SK-N-SH (cell line): ENCODE data around the gene TBX2.

ENCODE experiments used
- EP300 ChIP-seq, 2 experiments: IDR thresholded peaks; 2 replicates each; pipeline versions ENCODE4 v1.4.0 to v1.6.1; 2012; ENCODE audit warnings: borderline replicate concordance in 1 of 2, low read depth in 1 of 2, low read length in 1 of 2
- MAX ChIP-seq: IDR thresholded peaks from 2 replicates; pipeline ENCODE4 v1.4.0; 2012; ENCODE audit warnings: low read depth
- MEF2A ChIP-seq: IDR thresholded peaks from 2 replicates; pipeline ENCODE4 v1.4.0; 2012; ENCODE audit warnings: low read depth, borderline replicate concordance
- POLR2AphosphoS5 ChIP-seq: IDR thresholded peaks from 2 replicates; pipeline ENCODE4 v1.6.1; 2012; ENCODE audit warnings: low read depth, low read length
- SIN3A ChIP-seq: IDR thresholded peaks from 2 replicates; pipeline ENCODE4 v1.6.1; 2012; ENCODE audit warnings: low read depth, mild to moderate bottlenecking, low read length, moderate library complexity, borderline replicate concordance
- TAF1 ChIP-seq: IDR thresholded peaks from 2 replicates; pipeline ENCODE4 v1.6.1; 2012; ENCODE audit warnings: low read depth, mild to moderate bottlenecking, low read length, moderate library complexity, borderline replicate concordance
- YY1 ChIP-seq: IDR thresholded peaks from 2 replicates; pipeline ENCODE4 v1.4.0; 2012; ENCODE audit warnings: low read depth, mild to moderate bottlenecking
- TF ChIP-seq, protein P1 (sequence below): fragments of 200-600 bp; sonication (generic); IDR thresholded peaks from 2 replicates; pipeline ENCODE4 v1.6.1; 2017; ENCODE audit warnings: antibody characterized with exemption, mild to moderate bottlenecking, moderate library complexity
- TF ChIP-seq, protein P2 (sequence below): IDR thresholded peaks from 2 replicates; pipeline ENCODE4 v1.4.0; 2012; ENCODE audit warnings: low read depth, borderline replicate concordance
- TF ChIP-seq, protein P3 (sequence below): IDR thresholded peaks from 2 replicates; pipeline ENCODE4 v1.6.1; 2012; ENCODE audit warnings: mild to moderate bottlenecking, low read depth, low read length, moderate library complexity
- TF ChIP-seq, protein P4 (sequence below): IDR thresholded peaks from 2 replicates; pipeline ENCODE4; 2012
- TF ChIP-seq, protein P5 (sequence below): IDR thresholded peaks from 2 replicates; pipeline ENCODE4 v1.4.0; 2012; ENCODE audit warnings: low read depth, borderline replicate concordance

DNA sequence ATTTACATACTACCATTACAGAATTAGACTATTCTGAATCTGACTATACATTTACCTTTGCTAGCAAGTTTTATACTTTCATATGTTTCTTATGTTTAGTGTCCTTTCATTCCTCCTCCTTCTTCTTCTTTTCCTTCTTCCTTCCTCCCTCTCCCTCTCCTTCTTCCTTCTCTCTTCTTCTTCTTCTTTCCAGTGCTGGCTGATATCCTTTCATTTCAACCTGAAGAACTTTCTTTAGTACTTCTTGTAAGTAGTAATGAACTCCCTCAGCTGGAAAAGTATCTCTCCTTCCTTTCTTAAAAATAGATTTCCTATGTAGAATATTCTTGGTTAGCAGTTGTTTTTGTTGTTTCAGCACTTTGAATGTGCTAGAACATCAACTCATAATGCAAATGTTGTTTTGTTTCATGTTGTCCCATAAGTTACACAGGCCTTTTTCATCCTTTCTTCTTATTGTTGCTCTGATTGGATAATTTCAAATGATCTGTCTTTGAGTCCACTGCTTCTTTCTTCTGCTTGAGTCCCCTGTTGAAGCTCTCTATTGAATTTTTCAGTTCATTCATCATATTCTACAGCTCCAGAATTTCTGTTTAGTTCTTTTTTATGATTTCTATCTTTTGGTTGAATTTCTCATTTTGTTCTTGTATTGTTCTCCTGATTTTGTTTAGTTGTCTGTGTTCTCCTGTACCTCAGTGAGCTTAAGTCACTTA is 37.5 kb downstream of the TBX2 start:
- TF ChIP-seq, protein P1, sequence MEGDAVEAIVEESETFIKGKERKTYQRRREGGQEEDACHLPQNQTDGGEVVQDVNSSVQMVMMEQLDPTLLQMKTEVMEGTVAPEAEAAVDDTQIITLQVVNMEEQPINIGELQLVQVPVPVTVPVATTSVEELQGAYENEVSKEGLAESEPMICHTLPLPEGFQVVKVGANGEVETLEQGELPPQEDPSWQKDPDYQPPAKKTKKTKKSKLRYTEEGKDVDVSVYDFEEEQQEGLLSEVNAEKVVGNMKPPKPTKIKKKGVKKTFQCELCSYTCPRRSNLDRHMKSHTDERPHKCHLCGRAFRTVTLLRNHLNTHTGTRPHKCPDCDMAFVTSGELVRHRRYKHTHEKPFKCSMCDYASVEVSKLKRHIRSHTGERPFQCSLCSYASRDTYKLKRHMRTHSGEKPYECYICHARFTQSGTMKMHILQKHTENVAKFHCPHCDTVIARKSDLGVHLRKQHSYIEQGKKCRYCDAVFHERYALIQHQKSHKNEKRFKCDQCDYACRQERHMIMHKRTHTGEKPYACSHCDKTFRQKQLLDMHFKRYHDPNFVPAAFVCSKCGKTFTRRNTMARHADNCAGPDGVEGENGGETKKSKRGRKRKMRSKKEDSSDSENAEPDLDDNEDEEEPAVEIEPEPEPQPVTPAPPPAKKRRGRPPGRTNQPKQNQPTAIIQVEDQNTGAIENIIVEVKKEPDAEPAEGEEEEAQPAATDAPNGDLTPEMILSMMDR: no peak
- TF ChIP-seq YY1 (no peak), MAX (no peak), MEF2A (no peak), EP300 (IDR thresholded peaks at IDR 0.05; ENCODE audit: borderline replicate concordance in 1 of 2, low read depth in 1 of 2, low read length in 1 of 2) (no peak), TAF1 (no peak), SIN3A (no peak), POLR2AphosphoS5 (no peak)
- TF ChIP-seq, protein P2, sequence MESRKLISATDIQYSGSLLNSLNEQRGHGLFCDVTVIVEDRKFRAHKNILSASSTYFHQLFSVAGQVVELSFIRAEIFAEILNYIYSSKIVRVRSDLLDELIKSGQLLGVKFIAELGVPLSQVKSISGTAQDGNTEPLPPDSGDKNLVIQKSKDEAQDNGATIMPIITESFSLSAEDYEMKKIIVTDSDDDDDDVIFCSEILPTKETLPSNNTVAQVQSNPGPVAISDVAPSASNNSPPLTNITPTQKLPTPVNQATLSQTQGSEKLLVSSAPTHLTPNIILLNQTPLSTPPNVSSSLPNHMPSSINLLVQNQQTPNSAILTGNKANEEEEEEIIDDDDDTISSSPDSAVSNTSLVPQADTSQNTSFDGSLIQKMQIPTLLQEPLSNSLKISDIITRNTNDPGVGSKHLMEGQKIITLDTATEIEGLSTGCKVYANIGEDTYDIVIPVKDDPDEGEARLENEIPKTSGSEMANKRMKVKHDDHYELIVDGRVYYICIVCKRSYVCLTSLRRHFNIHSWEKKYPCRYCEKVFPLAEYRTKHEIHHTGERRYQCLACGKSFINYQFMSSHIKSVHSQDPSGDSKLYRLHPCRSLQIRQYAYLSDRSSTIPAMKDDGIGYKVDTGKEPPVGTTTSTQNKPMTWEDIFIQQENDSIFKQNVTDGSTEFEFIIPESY: no peak
- TF ChIP-seq, protein P3, sequence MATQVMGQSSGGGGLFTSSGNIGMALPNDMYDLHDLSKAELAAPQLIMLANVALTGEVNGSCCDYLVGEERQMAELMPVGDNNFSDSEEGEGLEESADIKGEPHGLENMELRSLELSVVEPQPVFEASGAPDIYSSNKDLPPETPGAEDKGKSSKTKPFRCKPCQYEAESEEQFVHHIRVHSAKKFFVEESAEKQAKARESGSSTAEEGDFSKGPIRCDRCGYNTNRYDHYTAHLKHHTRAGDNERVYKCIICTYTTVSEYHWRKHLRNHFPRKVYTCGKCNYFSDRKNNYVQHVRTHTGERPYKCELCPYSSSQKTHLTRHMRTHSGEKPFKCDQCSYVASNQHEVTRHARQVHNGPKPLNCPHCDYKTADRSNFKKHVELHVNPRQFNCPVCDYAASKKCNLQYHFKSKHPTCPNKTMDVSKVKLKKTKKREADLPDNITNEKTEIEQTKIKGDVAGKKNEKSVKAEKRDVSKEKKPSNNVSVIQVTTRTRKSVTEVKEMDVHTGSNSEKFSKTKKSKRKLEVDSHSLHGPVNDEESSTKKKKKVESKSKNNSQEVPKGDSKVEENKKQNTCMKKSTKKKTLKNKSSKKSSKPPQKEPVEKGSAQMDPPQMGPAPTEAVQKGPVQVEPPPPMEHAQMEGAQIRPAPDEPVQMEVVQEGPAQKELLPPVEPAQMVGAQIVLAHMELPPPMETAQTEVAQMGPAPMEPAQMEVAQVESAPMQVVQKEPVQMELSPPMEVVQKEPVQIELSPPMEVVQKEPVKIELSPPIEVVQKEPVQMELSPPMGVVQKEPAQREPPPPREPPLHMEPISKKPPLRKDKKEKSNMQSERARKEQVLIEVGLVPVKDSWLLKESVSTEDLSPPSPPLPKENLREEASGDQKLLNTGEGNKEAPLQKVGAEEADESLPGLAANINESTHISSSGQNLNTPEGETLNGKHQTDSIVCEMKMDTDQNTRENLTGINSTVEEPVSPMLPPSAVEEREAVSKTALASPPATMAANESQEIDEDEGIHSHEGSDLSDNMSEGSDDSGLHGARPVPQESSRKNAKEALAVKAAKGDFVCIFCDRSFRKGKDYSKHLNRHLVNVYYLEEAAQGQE: no peak
- TF ChIP-seq, protein P4, sequence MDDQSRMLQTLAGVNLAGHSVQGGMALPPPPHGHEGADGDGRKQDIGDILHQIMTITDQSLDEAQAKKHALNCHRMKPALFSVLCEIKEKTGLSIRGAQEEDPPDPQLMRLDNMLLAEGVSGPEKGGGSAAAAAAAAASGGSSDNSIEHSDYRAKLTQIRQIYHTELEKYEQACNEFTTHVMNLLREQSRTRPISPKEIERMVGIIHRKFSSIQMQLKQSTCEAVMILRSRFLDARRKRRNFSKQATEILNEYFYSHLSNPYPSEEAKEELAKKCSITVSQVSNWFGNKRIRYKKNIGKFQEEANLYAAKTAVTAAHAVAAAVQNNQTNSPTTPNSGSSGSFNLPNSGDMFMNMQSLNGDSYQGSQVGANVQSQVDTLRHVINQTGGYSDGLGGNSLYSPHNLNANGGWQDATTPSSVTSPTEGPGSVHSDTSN: no peak
- TF ChIP-seq, protein P5, sequence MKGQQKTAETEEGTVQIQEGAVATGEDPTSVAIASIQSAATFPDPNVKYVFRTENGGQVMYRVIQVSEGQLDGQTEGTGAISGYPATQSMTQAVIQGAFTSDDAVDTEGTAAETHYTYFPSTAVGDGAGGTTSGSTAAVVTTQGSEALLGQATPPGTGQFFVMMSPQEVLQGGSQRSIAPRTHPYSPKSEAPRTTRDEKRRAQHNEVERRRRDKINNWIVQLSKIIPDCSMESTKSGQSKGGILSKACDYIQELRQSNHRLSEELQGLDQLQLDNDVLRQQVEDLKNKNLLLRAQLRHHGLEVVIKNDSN: no peak
